Activated T-cell treated with anti-CD3 and anti-CD28 coated beads for 4 hours (primary cell): ENCODE data around the gene GCC2.
"Not testable (repeated sequence)": the region's sequence is repeated elsewhere in the genome, so short reads cannot be mapped to it uniquely, and the experiment has no call there.

Experiments used
- DNase-seq: peaks from one replicate; pipeline ENCODE4 v3.0.0-alpha.2; 2020

The GCC2 gene

DNA sequence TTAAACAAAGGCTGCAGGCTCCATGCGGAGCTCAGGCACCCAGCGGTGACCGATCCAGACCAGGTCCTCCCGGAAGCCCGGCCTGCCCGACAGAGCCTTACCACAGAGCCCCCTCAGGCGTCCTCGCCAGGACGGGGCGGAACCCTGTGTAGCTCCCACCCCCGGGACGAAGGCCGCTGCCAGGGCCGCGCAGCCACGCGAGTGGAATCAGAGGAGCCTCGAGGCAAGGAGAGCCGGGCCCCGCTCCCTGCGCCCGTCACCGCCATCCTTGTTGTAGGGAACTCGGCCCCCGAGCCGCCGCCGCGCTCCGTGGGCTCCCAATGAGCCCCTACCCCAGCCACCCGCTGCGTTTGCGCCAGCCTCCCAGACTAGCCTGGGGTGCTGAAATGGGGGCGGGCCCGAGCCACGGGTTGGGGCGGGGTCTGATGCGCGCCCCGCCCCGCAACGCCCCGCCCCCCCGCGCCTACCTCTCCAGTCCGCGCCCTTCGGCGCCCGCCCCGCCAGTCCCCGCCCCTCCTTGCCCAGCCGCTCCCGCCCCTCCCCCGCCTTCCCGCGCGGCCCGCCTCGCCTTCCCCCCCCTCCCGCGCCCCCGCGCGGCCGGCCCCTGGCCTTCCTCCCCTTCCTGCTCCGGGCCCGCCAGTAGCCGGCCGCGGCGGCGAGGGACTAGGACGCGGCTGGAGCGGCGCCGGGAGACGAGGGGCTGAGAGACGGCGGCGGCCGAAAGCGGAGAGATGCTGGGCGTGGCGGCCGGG is 85.0 kb downstream of the GCC2 start, which contains the start of gene LIMS1:
Gene LIMS1, plus strand, starts transcription at position 639 of the 752 bp plus-strand sequence. Its CDS starts 93 bp downstream, at position 732.
- peak; percentile 78 for DNase-seq

DNA sequence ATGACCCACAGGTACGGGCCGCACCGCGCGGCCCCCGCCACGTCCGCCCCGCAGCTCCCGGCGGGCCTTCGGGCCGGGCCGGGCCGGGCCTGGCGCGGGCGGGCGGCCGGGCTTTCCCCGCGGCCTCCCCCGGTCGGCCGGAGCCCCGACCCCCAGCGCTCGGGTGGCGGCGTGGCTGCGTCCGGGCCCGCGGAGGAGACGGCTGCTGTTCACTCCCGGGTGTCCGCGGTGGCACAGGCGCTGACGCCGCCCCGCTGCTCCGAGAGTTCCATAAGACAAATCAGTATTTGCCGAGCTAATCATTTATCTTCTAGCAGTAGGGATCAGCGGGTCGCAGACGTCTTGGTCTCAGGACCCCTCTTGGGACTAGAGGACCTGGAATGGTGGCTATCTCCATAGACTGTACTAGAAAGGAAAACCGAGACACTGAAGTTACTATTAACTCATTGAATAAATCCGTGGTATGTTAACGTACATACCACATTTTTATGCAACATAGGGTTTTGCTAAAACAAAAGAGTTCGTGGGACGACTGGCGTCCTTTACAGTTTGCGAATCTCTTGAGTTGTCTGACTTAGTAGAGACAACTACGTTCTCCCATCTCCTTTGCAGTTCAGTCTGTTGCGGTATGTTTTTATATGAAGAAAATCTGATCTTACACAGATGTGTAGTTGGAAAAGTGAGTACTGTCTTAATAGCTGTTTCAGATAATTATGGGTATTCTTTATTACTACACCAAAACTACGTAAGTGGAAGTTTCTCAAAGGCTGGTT is 85.8 kb downstream of the GCC2 start:
- no peak for DNase-seq

DNA sequence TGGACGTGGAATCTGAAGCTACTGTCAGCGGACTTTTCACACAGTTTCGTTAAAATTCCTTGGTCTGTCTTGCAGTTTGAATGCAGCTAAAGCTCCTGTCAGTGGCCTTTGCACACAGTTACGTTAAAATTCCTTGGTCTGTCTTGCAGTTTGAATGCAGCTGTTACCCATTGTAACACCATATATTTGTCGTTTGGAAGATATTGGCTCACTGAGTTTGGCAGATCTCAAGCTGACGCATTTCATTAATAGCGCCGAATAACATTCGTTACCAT is 86.3 kb downstream of the GCC2 start:
- no peak for DNase-seq

DNA sequence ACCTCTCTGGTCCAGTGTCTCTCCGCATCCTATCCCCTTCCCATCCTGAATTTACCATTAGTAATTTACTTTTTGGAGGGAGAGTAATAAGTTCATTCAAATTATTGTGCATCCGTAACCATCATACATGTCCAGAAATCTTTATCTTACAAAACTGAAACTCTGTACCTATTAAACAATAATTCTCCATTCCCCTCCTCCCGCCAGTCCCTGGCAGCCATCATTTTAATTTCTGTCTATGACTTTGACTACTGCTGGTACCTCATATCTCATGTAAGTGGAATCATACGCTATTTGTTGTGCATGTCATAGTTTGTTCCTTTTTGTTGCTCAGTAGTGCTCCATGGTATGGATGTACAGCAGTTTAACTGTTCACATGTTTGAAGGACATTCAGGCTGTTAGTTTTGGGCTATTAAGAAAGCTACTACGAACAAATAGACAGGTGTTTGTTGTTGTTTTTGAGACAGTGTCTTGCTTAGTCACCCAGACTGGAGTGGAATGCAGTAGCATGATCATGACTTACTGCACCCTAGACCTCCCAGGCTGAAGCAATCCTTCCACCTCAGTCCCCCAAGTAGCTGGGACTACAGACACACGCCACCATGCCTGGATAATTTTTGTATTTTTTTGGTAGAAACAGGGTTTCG is 87.3 kb downstream of the GCC2 start:
- no peak for DNase-seq

DNA sequence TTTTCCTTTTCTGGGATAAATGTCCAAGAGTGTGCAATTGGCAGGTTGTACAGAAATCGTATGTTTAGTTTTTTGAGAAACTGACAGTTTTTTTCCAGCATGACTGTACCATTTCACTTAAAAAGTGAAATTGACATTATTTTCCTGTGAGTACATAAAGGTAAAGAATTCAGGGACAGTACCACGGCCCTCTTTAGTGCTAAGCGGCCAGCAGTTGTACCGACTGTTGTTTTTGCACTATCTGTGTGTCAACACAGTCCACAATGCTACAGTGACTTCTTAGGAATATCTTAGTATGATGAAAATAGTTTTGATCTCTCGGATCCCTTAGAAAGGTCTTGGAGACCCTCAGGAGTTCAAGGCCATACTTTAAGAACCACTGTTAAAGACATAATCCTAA is 87.9 kb downstream of the GCC2 start:
- DNase-seq, result no peak

DNA sequence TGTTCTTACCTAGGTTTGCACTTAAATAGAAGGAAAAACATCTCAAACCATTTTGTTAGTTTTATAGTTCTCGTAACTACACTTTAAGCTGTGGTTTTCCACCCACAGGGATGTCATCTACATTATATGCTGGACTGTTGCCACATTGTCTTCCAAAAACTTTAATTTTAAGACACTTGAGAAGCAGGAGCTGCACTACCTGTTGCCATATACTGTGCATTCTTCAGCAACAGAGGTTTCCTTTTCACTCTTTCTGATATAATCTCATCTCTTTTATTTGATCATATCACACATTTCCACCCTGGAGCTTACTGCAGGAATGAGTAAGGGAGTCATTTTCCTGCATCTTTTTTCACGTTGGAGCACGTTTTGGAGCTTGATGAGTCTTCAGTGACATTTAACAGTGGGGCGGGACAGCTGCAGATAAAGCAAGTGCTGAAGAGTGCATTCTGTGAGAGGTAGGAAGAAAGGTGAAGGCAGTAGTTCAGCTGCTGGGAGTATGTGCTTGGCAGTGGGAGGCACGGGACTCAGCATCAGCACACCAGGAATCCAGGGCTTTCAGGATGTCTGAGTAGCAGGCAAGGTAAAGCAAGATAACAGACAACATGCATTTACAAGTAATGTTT is 89.1 kb downstream of the GCC2 start:
- DNase-seq, result no peak

DNA sequence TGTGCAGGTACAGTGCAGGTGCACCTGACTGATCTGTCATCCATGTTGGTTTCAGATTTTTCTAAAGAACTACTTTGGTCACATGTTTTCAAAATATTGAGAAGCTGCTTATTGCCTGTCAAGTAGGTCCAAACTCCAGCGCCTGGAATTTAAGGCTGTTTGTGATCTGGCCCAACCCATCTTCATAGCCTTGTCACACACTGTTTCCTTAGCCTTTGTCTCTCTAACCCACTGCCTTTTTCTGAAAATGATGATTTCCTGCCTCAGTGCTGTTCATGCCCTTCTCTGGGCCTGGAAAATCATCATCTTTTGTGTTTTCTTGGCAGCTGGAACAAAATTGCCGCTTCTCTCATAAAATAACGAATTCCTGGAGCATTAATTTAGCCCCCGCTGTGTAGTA is 92.4 kb downstream of the GCC2 start:
- no peak for DNase-seq

DNA sequence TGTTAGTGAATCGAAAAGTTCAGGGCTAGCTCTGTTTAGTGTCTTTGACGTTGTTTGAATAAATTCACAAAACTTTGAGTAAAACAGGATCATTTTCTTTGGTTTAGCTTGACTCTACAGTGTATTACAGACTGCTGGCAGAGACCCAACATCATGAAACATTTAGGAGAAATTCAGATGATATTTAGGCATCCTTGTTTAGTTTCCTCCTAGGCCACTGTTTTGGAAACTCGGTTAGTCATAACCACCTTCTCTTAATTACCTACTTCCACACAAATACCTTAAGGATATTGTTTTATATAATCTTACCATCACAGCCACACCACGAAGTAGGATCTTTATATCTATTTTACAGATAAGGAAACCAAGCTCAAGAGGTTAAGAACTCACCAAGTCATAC is 93.1 kb downstream of the GCC2 start:
- no peak for DNase-seq

DNA sequence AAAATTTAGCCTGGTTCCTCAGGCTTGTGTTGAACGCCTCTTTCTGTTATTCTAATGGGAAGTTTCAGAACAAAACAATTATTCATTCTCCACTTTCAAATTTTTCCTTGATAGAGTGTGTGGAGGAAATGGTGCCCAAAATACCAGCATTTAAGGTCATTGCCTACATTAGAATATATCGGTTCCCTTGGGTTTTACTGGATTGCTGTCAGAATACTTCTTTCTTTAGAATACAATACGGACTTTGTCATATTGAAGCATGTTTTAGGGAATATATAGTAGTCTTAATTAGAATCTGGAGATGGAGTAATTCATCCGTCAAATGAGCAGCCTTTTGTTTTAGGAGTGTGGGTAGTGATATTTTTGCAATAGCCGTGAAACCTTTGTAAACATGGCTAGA is 98.6 kb downstream of the GCC2 start:
- DNase-seq, result no peak

DNA sequence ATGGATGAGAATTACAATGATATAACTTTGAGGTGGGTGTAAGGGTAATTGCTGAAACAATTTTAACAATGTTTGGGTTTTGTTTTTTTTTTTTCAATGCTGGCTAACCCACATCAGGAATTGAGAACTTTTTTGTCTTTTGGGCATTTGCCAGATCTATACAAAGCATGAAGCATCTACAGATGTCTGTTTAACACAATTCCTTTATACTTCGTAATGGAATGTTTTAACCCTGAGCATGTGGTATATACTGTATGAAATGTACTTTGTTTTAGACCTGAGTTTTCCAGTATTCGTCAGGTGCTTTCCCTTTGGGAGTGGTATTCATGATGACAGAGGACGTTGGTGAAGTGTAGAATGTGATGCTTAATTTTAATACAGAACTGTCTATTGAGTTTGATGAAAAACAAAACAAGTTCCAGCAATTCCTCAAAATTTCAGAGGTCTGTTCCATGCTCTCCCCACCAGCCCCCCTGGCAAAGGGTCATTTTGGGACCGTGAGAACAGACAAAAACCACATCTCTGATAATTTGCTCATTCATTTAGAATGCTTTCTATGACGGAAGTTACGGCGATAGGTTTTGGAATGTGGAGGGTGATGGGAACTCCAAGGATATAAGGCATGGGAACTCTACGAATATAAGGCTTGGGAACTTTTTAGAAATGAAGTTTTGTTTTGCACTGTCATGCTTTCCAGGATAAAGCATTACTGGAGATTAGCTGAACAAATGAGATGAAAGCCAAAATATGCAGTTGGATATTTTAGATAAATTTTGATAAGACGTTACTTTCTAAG is 99.4 kb downstream of the GCC2 start:
- no peak for DNase-seq

DNA sequence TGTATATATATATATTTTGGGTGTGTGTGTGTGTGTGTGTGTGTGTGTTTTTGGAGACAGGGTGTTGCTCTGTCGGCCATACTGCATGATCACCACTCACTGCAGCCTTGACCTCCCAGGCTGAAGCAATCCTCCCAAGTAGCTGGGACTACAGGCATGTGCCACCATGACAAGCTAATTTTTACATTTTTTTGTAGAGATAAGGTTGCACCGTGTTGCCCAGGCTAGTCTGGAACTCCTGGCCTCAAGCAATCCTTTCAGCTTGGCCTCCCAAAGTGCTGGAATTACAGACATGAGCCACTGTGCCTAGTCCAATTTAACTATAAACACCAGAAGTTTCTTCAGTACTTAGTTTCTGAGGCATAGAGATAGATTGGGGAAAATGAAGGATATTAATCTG is 103.6 kb downstream of the GCC2 start:
- DNase-seq, result no peak

DNA sequence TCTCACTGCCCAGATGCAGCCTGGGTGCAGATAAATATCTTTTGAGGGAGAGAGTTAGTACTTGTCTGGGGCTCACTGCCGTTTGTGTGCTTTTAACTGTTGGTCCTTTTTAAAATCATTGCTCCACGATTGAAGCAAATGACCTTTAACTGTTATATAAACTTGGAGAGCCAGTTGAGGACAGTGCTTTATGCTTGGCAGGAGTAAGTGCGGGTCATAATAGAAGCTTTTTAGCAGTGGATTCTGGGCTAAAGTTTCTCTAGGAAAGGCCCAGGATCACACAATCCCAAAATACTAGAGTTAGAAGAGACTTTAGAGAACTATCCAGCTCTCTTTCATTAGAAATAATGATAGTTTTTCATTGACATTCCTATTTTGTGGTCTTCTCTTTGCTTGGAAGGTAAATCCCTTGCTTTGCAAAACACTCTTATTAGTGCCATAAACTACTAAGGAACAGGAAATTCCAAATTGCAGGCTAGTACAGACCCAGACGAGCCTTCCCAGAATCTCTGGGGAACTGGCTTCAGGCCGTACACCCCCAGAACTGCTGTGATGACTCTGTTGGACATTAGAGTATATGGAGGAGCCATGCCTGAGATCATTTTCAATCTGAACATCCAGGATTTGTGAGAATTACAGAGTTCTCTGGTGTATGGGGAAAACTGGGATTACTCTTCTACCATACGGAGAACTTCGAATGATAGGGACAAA is 104.4 kb downstream of the GCC2 start:
- DNase-seq, result no peak

DNA sequence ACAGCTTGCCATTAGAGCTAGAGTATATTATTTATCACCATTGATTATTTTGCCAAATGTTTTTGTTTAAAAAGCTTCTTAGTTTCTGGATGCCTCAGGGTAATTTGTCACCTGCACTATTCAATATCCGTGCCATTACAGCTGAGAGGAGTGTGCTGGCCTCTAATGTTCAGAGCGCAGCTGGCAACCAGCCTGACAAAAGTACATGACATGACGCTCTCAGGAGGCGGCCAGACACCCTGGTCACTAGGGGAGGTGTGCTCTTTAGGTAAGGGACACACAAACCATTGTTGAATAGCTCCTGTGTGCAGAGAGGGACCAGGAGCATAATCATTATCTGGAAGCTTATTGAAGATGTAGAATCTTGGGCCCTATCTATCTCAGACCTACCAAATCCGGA is 105.5 kb downstream of the GCC2 start:
- no peak for DNase-seq

DNA sequence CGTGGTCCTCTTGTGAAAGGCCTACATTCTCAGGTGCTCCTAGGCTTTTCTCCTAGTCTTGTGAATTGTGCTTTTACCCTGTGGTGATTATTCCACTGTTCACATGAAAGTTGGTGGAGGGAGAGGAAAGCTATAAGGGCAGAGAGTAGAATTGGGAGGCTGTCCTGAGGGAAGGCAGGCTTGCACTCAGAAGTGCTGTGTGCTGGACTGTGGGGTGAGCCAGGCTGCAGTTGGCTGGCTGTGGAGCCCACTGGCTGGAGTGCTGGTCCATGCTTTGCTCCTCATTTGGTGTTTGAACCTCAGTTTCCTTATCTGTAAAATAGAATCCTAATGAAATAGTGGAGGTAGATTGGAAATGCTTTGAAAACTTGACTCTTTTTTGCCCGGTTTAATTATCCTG is 106.6 kb downstream of the GCC2 start:
- DNase-seq, result no peak

DNA sequence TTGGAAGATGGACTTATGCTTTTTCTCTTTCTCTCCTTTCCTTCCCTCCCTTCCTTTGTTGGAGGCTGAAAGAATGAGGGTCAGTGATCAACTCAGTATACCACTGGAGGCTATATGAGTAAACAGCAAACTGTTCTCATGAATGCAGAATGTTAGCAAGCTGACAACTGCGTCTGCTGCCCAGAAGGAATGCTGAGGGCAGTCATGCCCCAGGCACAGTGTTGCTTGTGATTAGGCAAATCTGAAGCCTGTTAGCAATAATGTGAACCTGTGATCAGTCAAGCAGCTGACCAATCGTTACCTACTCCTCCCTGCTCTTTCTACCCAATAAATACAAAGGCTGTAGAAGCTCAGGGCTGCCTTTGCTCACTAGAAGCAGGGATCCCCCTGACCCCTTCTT is 107.6 kb downstream of the GCC2 start:
- DNase-seq, result not testable (repeated sequence)
